ENCODE data around the gene SERAC1.

DNA sequence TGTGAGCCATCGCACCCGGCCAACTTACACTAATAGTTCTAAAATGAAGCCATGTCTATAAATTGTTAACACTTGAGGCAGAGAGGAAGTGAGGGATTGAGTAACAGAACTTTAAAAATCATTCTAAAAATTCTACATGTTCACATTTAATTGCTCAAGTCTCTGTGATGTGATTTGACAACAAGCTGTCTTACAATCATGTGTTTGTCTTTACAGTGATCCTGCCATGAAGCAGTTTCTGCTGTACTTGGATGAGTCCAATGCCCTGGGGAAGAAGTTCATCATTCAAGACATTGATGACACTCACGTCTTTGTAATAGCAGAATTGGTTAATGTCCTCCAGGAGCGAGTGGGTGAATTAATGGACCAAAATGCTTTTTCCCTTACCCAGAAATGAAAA lies 23.7 kb upstream of the SERAC1 start:
- TF ChIP-seq, protein P1, sequence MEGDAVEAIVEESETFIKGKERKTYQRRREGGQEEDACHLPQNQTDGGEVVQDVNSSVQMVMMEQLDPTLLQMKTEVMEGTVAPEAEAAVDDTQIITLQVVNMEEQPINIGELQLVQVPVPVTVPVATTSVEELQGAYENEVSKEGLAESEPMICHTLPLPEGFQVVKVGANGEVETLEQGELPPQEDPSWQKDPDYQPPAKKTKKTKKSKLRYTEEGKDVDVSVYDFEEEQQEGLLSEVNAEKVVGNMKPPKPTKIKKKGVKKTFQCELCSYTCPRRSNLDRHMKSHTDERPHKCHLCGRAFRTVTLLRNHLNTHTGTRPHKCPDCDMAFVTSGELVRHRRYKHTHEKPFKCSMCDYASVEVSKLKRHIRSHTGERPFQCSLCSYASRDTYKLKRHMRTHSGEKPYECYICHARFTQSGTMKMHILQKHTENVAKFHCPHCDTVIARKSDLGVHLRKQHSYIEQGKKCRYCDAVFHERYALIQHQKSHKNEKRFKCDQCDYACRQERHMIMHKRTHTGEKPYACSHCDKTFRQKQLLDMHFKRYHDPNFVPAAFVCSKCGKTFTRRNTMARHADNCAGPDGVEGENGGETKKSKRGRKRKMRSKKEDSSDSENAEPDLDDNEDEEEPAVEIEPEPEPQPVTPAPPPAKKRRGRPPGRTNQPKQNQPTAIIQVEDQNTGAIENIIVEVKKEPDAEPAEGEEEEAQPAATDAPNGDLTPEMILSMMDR (IDR thresholded peaks at IDR 0.05; ENCODE audit: low read length) = no peak
- TF ChIP-seq EZH2 (IDR thresholded peaks at IDR 0.05; ENCODE audit: borderline replicate concordance, low read length) = no peak
